ENCODE measurements around the gene SULT1A1.
"Not testable (repeated sequence)": the region's sequence is repeated elsewhere in the genome, so short reads cannot be mapped to it uniquely, and the experiment has no call there.

The SULT1A1 gene

GRCh38 chr16:28603381-28604185, 6.3 kb downstream of the SULT1A1 start:
- DNase-seq (ENCODE audit: low read depth, low spot score) = no peak
- TF ChIP-seq SUZ12 (IDR thresholded peaks at IDR 0.05; ENCODE audit: extremely low read depth, insufficient read depth, insufficient read length) = no peak
- no peak for TF ChIP-seq YY1 (IDR thresholded peaks at IDR 0.05; ENCODE audit: insufficient read depth, insufficient read length)
- TF ChIP-seq ZNF274 (IDR thresholded peaks at IDR 0.05; ENCODE audit: low read depth, low read length) = no peak
- peaks cover 2% of the 10 kb centered on the region for H3K4me1 ChIP-seq (ENCODE audit: insufficient read depth, insufficient read length)
- H3K36me3 ChIP-seq (ENCODE audit: insufficient read depth, insufficient read length, low read length) = no peaks in the 10 kb centered on the region
- no peaks in the 10 kb centered on the region for H3K9me3 ChIP-seq (ENCODE audit: insufficient read depth, low read length)
- H3K9ac ChIP-seq (ENCODE audit: insufficient read length, low read depth) = no peak overlapping the region
- no peak overlapping the region for H3K4me3 ChIP-seq (ENCODE audit: insufficient read length, low read depth)
- no peaks in the 10 kb centered on the region for H3K27me3 ChIP-seq (ENCODE audit: insufficient read depth, insufficient read length)

GRCh38 chr16:28602529-28602928, 7.3 kb downstream of the SULT1A1 start:
- no peak overlapping the region for H3K4me3 ChIP-seq (ENCODE audit: insufficient read length, low read depth)
- no peaks in the 10 kb centered on the region for H3K36me3 ChIP-seq (ENCODE audit: insufficient read depth, insufficient read length, low read length)
- TF ChIP-seq YY1 (IDR thresholded peaks at IDR 0.05; ENCODE audit: insufficient read depth, insufficient read length) (no peak), SUZ12 (IDR thresholded peaks at IDR 0.05; ENCODE audit: extremely low read depth, insufficient read depth, insufficient read length) (no peak), ZNF274 (IDR thresholded peaks at IDR 0.05; ENCODE audit: low read depth, low read length) (no peak)
- H3K27me3 ChIP-seq (ENCODE audit: insufficient read depth, insufficient read length) = no peaks in the 10 kb centered on the region
- H3K4me1 ChIP-seq (ENCODE audit: insufficient read depth, insufficient read length) = peaks cover 4% of the 10 kb centered on the region
- H3K9ac ChIP-seq (ENCODE audit: insufficient read length, low read depth) = no peak overlapping the region
- no peak for DNase-seq (ENCODE audit: low read depth, low spot score)
- H3K9me3 ChIP-seq (ENCODE audit: insufficient read depth, low read length) = no peaks in the 10 kb centered on the region

- H3K27me3 ChIP-seq (ENCODE audit: insufficient read depth, insufficient read length); H3K9ac ChIP-seq (ENCODE audit: insufficient read length, low read depth); H3K9me3 ChIP-seq (ENCODE audit: insufficient read depth, low read length); DNase-seq (ENCODE audit: low read depth, low spot score); H3K36me3 ChIP-seq (ENCODE audit: insufficient read depth, insufficient read length, low read length); H3K4me1 ChIP-seq (ENCODE audit: insufficient read depth, insufficient read length); H3K4me3 ChIP-seq (ENCODE audit: insufficient read length, low read depth): not testable (repeated sequence)
Measured at GRCh38 chr16:28602062-28602461, 7.8 kb downstream of the SULT1A1 start.

GRCh38 chr16:28601589-28601988, 8.3 kb downstream of the SULT1A1 start:
- H3K4me1 ChIP-seq (ENCODE audit: insufficient read depth, insufficient read length); H3K9ac ChIP-seq (ENCODE audit: insufficient read length, low read depth); H3K4me3 ChIP-seq (ENCODE audit: insufficient read length, low read depth); H3K9me3 ChIP-seq (ENCODE audit: insufficient read depth, low read length); H3K27me3 ChIP-seq (ENCODE audit: insufficient read depth, insufficient read length); DNase-seq (ENCODE audit: low read depth, low spot score); H3K36me3 ChIP-seq (ENCODE audit: insufficient read depth, insufficient read length, low read length): not testable (repeated sequence)

GRCh38 chr16:28600965-28601364, 8.9 kb downstream of the SULT1A1 start:
- DNase-seq (ENCODE audit: low read depth, low spot score); H3K27me3 ChIP-seq (ENCODE audit: insufficient read depth, insufficient read length); H3K4me1 ChIP-seq (ENCODE audit: insufficient read depth, insufficient read length); H3K36me3 ChIP-seq (ENCODE audit: insufficient read depth, insufficient read length, low read length); H3K9ac ChIP-seq (ENCODE audit: insufficient read length, low read depth); H3K9me3 ChIP-seq (ENCODE audit: insufficient read depth, low read length); H3K4me3 ChIP-seq (ENCODE audit: insufficient read length, low read depth): not testable (repeated sequence)

- H3K4me3 ChIP-seq (ENCODE audit: insufficient read length, low read depth); H3K9ac ChIP-seq (ENCODE audit: insufficient read length, low read depth); H3K9me3 ChIP-seq (ENCODE audit: insufficient read depth, low read length); H3K4me1 ChIP-seq (ENCODE audit: insufficient read depth, insufficient read length); H3K36me3 ChIP-seq (ENCODE audit: insufficient read depth, insufficient read length, low read length); DNase-seq (ENCODE audit: low read depth, low spot score); H3K27me3 ChIP-seq (ENCODE audit: insufficient read depth, insufficient read length): not testable (repeated sequence)
Measured at GRCh38 chr16:28599377-28600285, 10.2 kb downstream of the SULT1A1 start.

- TF ChIP-seq SUZ12 (IDR thresholded peaks at IDR 0.05; ENCODE audit: extremely low read depth, insufficient read depth, insufficient read length) = no peak
- TF ChIP-seq YY1 (IDR thresholded peaks at IDR 0.05; ENCODE audit: insufficient read depth, insufficient read length) = no peak
- no peak for TF ChIP-seq ZNF274 (IDR thresholded peaks at IDR 0.05; ENCODE audit: low read depth, low read length)
- peak; percentile 68 for DNase-seq (ENCODE audit: low read depth, low spot score)
- H3K4me1 ChIP-seq (ENCODE audit: insufficient read depth, insufficient read length) = peaks cover 9% of the 10 kb centered on the region
Measured at GRCh38 chr16:28597692-28598261, 12.1 kb downstream of the SULT1A1 start.

More at GRCh38 chr16:28597692-28598261, 12.1 kb downstream of the SULT1A1 start:
- Histone ChIP-seq H3K36me3 (ENCODE audit: insufficient read depth, insufficient read length, low read length) (peaks cover 7% of the 10 kb centered on the region), H3K27me3 (ENCODE audit: insufficient read depth, insufficient read length) (no peaks in the 10 kb centered on the region), H3K9me3 (ENCODE audit: insufficient read depth, low read length) (no peaks in the 10 kb centered on the region), H3K4me3 (ENCODE audit: insufficient read length, low read depth) (no peak overlapping the region), H3K9ac (ENCODE audit: insufficient read length, low read depth) (peak overlapping the region; percentile 50)

All from NT2/D1 (cell line).